GM18858 (cell line): ENCODE measurements around the gene PAQR4.
"Not testable (repeated sequence)": the region's sequence is repeated elsewhere in the genome, so short reads cannot be mapped to it uniquely, and the experiment has no call there.

Experiments used
- ATAC-seq: cut with Tn5 transposase; IDR thresholded peaks from one replicate; pipeline ENCODE4 v1.9.1; 2021; ENCODE audit not compliant: unreplicated experiment

The PAQR4 gene

GRCh38 chr16:2943716-2944115 lies 25.4 kb upstream of the PAQR4 start:
- ATAC-seq = not testable (repeated sequence)

- no peak for ATAC-seq
These were observed 22.5 kb upstream of the PAQR4 start for GRCh38 chr16:2946649-2947048.

- ATAC-seq = no peak
These were observed 20.1 kb upstream of the PAQR4 start for GRCh38 chr16:2948807-2949704.

- no peak for ATAC-seq
These were observed 19.3 kb upstream of the PAQR4 start for GRCh38 chr16:2949705-2950352.

GRCh38 chr16:2950353-2950724 lies 18.8 kb upstream of the PAQR4 start:
- no peak for ATAC-seq

- ATAC-seq = no peak
These were observed 18.4 kb upstream of the PAQR4 start for GRCh38 chr16:2950773-2951172.

- no peak for ATAC-seq
These were observed 16.5 kb upstream of the PAQR4 start for GRCh38 chr16:2952679-2953078.

- no peak for ATAC-seq
These were observed 15.2 kb upstream of the PAQR4 start for GRCh38 chr16:2953706-2954627.

- ATAC-seq = no peak
These were observed 14.3 kb upstream of the PAQR4 start for GRCh38 chr16:2954656-2955381.

- no peak for ATAC-seq
These were observed 13.7 kb upstream of the PAQR4 start for GRCh38 chr16:2955438-2955778.

- ATAC-seq = no peak
These were observed 13.2 kb upstream of the PAQR4 start for GRCh38 chr16:2955779-2956578.

- ATAC-seq = no peak
These were observed 12.6 kb upstream of the PAQR4 start for GRCh38 chr16:2956579-2956956.

GRCh38 chr16:2959206-2959605 lies 9.9 kb upstream of the PAQR4 start:
- ATAC-seq = no peak

- no peak for ATAC-seq
These were observed 8.8 kb upstream of the PAQR4 start for GRCh38 chr16:2960183-2961010.

- ATAC-seq = no peak
These were observed 6.6 kb upstream of the PAQR4 start for GRCh38 chr16:2962334-2963073.

GRCh38 chr16:2963074-2963722 lies 6.0 kb upstream of the PAQR4 start:
- ATAC-seq = no peak

GRCh38 chr16:2963723-2964474 lies 5.2 kb upstream of the PAQR4 start, which contains the start of gene KREMEN2:
Gene KREMEN2, plus strand, starts transcription at chr16:2964275. Its CDS starts 246 bp downstream, at chr16:2964521.
- no peak for ATAC-seq
